Measurements from ENCODE around the gene TBRG4.

TBRG4 gene

DNA sequence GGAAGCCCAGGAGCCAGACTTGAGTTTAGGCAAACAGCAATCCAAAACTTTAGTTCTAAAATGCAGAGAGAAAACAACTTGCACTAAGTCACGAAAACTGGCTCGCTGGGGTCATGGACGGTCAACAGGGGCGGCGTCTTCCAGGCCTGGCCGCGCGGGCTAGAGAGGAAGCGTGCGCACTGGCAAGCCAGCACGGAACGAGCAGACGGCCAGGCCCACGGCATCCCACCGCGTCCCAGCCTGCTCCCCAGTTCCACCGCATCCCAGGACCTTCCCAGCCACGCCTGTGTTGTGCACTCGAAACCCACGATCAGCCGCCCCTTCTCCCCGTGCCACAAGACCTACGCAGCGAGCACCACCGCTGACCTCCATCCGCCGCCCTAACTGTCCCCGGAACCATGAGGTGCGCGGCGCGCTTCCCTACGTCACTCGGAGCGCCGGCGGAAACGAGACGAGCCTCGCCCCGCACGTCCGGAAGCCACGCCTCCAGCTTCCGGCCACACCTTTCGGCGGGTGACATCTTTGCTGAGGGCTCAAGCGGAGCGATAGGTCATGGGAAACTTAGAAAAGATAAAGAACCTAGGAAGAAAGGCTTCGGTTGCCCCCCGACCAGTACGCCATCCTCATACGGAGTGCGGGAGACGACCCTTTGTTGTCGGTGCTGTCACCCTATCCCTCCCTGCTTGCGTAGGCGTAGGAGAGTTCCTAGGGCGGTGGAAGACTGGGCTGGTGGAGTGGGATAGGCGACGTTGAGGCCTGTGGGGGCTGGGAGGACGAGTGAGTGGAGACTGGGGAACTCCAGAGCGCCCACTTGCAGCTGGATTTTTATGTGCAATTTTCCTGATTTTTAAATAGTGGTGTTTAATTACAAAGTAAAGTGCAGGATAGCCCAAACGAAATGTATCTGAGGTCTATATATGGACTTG is at the start of gene TBRG4:
TBRG4 (minus strand) TSS at position 400 of the 926 bp plus-strand sequence. CDS start 2,460 bp downstream, outside the sequence.
- peak within 1 kb of the TSS; percentile 41 for H2AFZ ChIP-seq (ENCODE audit: low read depth)
- peak within 1 kb of the TSS; percentile 74 for H3K4me2 ChIP-seq
- peak within 1 kb of the TSS; percentile 92 for H3K9ac ChIP-seq
- H3K36me3 ChIP-seq (ENCODE audit: insufficient read depth) = peaks cover 4% of the 10 kb centered on the region; the same call in 1 of the 2 replicates
- H3K79me2 ChIP-seq (ENCODE audit: insufficient read depth, low read depth) = peaks cover 47% of the 10 kb centered on the region
- H3K27me3 ChIP-seq (ENCODE audit: insufficient read depth, low read depth) = no peaks in the 10 kb centered on the region
- H4K20me1 ChIP-seq (ENCODE audit: insufficient read depth) = peaks cover 12% of the 10 kb centered on the region; the same call in 1 of the 2 replicates
- TF ChIP-seq, protein P1, sequence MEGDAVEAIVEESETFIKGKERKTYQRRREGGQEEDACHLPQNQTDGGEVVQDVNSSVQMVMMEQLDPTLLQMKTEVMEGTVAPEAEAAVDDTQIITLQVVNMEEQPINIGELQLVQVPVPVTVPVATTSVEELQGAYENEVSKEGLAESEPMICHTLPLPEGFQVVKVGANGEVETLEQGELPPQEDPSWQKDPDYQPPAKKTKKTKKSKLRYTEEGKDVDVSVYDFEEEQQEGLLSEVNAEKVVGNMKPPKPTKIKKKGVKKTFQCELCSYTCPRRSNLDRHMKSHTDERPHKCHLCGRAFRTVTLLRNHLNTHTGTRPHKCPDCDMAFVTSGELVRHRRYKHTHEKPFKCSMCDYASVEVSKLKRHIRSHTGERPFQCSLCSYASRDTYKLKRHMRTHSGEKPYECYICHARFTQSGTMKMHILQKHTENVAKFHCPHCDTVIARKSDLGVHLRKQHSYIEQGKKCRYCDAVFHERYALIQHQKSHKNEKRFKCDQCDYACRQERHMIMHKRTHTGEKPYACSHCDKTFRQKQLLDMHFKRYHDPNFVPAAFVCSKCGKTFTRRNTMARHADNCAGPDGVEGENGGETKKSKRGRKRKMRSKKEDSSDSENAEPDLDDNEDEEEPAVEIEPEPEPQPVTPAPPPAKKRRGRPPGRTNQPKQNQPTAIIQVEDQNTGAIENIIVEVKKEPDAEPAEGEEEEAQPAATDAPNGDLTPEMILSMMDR (conservative IDR thresholded peaks at IDR 0.05; ENCODE audit: low read depth, low read length) = peak; percentile 51; the same call in 1 of the 2 replicates
- no peak within 1 kb of the TSS for H3K4me3 ChIP-seq (IDR thresholded peaks at IDR 0.05; ENCODE audit: insufficient read depth, low read depth, low read length)
- peaks cover 36% of the 10 kb centered on the region for H3K4me1 ChIP-seq (ENCODE audit: low read depth, poor library complexity, severe bottlenecking)
- H3K27ac ChIP-seq = peak within 1 kb of the TSS; percentile 75

DNA sequence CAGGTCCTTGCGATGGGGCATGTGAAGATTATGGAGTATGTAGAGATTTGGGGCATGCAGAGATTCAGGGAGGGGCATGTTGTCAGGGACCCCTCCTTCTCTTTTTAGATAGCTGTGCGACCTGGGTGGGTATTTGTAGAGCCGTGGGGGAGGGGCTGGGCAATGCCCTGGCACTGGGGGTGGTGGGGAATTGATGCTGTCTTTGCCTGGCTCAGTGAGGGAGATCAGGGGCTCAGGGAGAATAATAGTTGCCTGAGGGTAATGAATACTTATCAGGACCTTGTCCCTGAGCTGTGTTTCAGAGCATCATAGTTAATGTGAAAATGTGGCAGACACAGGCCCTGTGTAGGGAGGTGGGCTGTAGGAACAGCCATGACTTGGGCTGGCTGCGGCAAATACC is 49.6 kb upstream of the TBRG4 start:
- H3K4me1 ChIP-seq (ENCODE audit: low read depth, poor library complexity, severe bottlenecking) = no peaks in the 10 kb centered on the region
- no peaks in the 10 kb centered on the region for H3K36me3 ChIP-seq (ENCODE audit: insufficient read depth)
- H2AFZ ChIP-seq (ENCODE audit: low read depth) = no peak overlapping the region
- no peak overlapping the region for H3K4me2 ChIP-seq
- no peaks in the 10 kb centered on the region for H3K79me2 ChIP-seq (ENCODE audit: insufficient read depth, low read depth)
- TF ChIP-seq, protein P1 (conservative IDR thresholded peaks at IDR 0.05; ENCODE audit: low read depth, low read length) = no peak
- H3K4me3 ChIP-seq (IDR thresholded peaks at IDR 0.05; ENCODE audit: insufficient read depth, low read depth, low read length) = no peak overlapping the region
- no peaks in the 10 kb centered on the region for H4K20me1 ChIP-seq (ENCODE audit: insufficient read depth)
- H3K27ac ChIP-seq = no peak overlapping the region
- no peaks in the 10 kb centered on the region for H3K27me3 ChIP-seq (ENCODE audit: insufficient read depth, low read depth)
- H3K9ac ChIP-seq = no peak overlapping the region

DNA sequence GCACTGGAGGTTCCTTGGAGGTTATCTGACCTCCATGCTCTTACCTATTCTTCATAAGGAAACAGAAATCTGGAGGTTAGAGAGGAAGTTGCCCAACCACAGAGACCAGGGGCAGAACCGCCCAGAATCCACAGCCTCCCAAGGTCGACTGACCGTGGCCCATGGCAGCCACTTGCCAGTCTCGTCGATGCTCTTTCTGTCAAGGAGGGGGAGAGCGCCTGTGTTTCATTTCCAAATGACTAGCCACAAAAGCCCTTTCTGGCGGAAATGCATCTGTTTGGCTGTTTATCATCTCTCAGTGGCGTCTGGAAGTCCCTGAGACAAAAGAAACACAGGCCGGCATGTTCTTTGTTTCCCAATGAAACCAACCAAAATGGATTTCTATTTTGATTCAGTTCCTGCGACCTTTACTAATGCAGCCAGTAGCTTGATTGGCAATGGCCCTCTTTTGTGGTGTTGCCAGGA is 49.0 kb upstream of the TBRG4 start:
- TF ChIP-seq, protein P1 (conservative IDR thresholded peaks at IDR 0.05; ENCODE audit: low read depth, low read length) = no peak
- no peak overlapping the region for H3K4me2 ChIP-seq
- no peaks in the 10 kb centered on the region for H3K27me3 ChIP-seq (ENCODE audit: insufficient read depth, low read depth)

DNA sequence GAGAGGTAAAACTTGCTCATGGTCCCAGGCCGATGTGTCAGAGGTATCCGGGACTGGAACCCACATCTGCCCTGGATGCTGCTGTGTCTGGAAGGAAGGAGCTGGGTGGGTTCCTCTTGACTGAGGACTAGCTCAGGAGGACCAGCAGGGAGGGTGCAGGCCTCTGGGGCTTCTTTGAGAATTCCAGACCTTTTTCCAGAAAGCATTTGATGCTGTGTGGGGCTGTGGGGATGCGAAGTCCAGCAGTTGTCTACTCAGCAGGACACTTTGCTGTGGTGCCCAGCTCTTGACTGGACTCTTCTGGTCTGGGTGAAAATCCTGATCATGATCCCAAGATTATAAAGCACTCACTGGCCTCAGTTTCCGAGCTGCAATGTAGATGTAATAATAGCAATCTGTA is 47.8 kb upstream of the TBRG4 start:
- no peak overlapping the region for H3K27ac ChIP-seq
- no peaks in the 10 kb centered on the region for H3K79me2 ChIP-seq (ENCODE audit: insufficient read depth, low read depth)
- no peak overlapping the region for H3K4me2 ChIP-seq
- no peak overlapping the region for H3K4me3 ChIP-seq (IDR thresholded peaks at IDR 0.05; ENCODE audit: insufficient read depth, low read depth, low read length)
- TF ChIP-seq, protein P1 (conservative IDR thresholded peaks at IDR 0.05; ENCODE audit: low read depth, low read length) = no peak
- H3K4me1 ChIP-seq (ENCODE audit: low read depth, poor library complexity, severe bottlenecking) = peaks cover 3% of the 10 kb centered on the region
- H4K20me1 ChIP-seq (ENCODE audit: insufficient read depth) = no peaks in the 10 kb centered on the region
- H3K36me3 ChIP-seq (ENCODE audit: insufficient read depth) = no peaks in the 10 kb centered on the region
- no peak overlapping the region for H2AFZ ChIP-seq (ENCODE audit: low read depth)
- H3K9ac ChIP-seq = no peak overlapping the region
- H3K27me3 ChIP-seq (ENCODE audit: insufficient read depth, low read depth) = no peaks in the 10 kb centered on the region

More for the DNA sequence above, 49.0 kb upstream of the TBRG4 start:
- no peaks in the 10 kb centered on the region for H4K20me1 ChIP-seq (ENCODE audit: insufficient read depth)
- H3K4me3 ChIP-seq (IDR thresholded peaks at IDR 0.05; ENCODE audit: insufficient read depth, low read depth, low read length) = no peak overlapping the region
- H3K36me3 ChIP-seq (ENCODE audit: insufficient read depth) = no peaks in the 10 kb centered on the region
- H3K4me1 ChIP-seq (ENCODE audit: low read depth, poor library complexity, severe bottlenecking) = no peaks in the 10 kb centered on the region
- H3K79me2 ChIP-seq (ENCODE audit: insufficient read depth, low read depth) = no peaks in the 10 kb centered on the region
- H3K27ac ChIP-seq = no peak overlapping the region
- no peak overlapping the region for H2AFZ ChIP-seq (ENCODE audit: low read depth)
- H3K9ac ChIP-seq = no peak overlapping the region
